A673 (cell line): ENCODE measurements around the gene TRDMT1.

Source experiments
- EZH2 ChIP-seq: fragments of 200-600 bp; sonication (generic); IDR thresholded peaks from 2 replicates; pipeline ENCODE4 v1.6.1; 2017; ENCODE audit warnings: borderline replicate concordance, low read depth, mild to moderate bottlenecking, mixed read lengths, antibody characterized with exemption, low read length; ENCODE audit not compliant: poor library complexity, severe bottlenecking
- TF ChIP-seq, protein P1 (sequence below): fragments of 300-800, 200-600 bp; sonication (generic); conservative IDR thresholded peaks from 2 replicates; pipeline ENCODE4 v1.5.1; 2017; ENCODE audit warnings: low read depth, mild to moderate bottlenecking, antibody characterized with exemption, low read length, moderate library complexity, mixed read lengths

DNA sequence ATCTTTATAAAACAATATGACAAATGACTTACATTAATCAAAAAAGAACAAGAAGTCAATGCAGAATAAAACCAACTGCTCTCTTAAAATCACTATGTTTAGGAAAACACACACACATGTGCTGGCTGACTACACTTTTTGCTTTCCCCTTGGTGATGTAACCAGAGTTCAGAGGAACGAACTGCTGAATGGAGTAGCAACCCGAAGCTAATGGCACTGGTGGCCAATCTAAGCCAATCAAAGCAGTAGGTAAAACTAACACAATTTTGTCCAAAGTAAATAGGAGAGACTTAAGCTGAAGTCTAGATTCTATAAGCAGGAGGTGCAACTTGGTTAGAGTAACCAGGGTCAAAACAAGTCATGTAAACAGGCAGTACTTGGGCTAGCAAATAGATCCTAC is 38.6 kb downstream of the TRDMT1 start:
- TF ChIP-seq, protein P1, sequence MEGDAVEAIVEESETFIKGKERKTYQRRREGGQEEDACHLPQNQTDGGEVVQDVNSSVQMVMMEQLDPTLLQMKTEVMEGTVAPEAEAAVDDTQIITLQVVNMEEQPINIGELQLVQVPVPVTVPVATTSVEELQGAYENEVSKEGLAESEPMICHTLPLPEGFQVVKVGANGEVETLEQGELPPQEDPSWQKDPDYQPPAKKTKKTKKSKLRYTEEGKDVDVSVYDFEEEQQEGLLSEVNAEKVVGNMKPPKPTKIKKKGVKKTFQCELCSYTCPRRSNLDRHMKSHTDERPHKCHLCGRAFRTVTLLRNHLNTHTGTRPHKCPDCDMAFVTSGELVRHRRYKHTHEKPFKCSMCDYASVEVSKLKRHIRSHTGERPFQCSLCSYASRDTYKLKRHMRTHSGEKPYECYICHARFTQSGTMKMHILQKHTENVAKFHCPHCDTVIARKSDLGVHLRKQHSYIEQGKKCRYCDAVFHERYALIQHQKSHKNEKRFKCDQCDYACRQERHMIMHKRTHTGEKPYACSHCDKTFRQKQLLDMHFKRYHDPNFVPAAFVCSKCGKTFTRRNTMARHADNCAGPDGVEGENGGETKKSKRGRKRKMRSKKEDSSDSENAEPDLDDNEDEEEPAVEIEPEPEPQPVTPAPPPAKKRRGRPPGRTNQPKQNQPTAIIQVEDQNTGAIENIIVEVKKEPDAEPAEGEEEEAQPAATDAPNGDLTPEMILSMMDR: no peak
- no peak for TF ChIP-seq EZH2
